Duodenal mucosa (tissue), 2 donors: ENCODE data around the gene MGLL.

Experiments used
- H3K27ac ChIP-seq: one replicate; pipeline ENCODE4 v1.7.0; 2013; ENCODE audit warnings: low read depth, low read length
- H3K27me3 ChIP-seq, 2 donors: one replicate each; pipeline ENCODE4 v1.7.0; 2013; ENCODE audit warnings: low read length in 2 of 2, control low read depth in 1 of 2; ENCODE audit not compliant: insufficient read depth in 2 of 2, control insufficient read depth in 1 of 2
- H3K36me3 ChIP-seq, 2 donors: one replicate each; pipeline ENCODE4 v1.7.0; 2013; ENCODE audit warnings: low read length in 2 of 2, control low read depth in 1 of 2; ENCODE audit not compliant: insufficient read depth in 2 of 2, control insufficient read depth in 1 of 2
- H3K4me1 ChIP-seq, 2 donors: one replicate each; pipeline ENCODE4 v1.7.0; 2013; ENCODE audit warnings: low read length in 2 of 2, control low read depth in 1 of 2; ENCODE audit not compliant: insufficient read depth in 2 of 2, control insufficient read depth in 1 of 2
- H3K4me3 ChIP-seq, 2 donors: one replicate each; pipeline ENCODE4 v1.7.0; 2013; ENCODE audit warnings: low read length in 2 of 2, low read depth in 1 of 2
- H3K9ac ChIP-seq, 2 donors: one replicate each; pipeline ENCODE4 v1.7.0; 2013; ENCODE audit warnings: low read length in 2 of 2, low read depth in 1 of 2
- H3K9me3 ChIP-seq, 2 donors: one replicate each; pipeline ENCODE4 v1.7.0; 2013; ENCODE audit warnings: low read length in 2 of 2, control low read depth in 1 of 2; ENCODE audit not compliant: control insufficient read depth in 1 of 2

The MGLL gene

GRCh38 chr3:127856801-127857200 is 34.5 kb upstream of the MGLL start:
- no peaks in the 10 kb centered on the region for H3K36me3 ChIP-seq
- no peaks in the 10 kb centered on the region for H3K27me3 ChIP-seq
- no peak overlapping the region for H3K4me3 ChIP-seq
- no peaks in the 10 kb centered on the region for H3K9me3 ChIP-seq
- H3K4me1 ChIP-seq = no peaks in the 10 kb centered on the region
- H3K27ac ChIP-seq = no peak overlapping the region
- H3K9ac ChIP-seq = no peak overlapping the region

- Histone ChIP-seq H3K4me3 (no peak overlapping the region), H3K27ac (no peak overlapping the region), H3K9me3 (no peaks in the 10 kb centered on the region), H3K9ac (no peak overlapping the region), H3K27me3 (no peaks in the 10 kb centered on the region), H3K4me1 (no peaks in the 10 kb centered on the region), H3K36me3 (no peaks in the 10 kb centered on the region)
These were observed 32.9 kb upstream of the MGLL start for GRCh38 chr3:127855246-127855645.

GRCh38 chr3:127853681-127854080 is 31.4 kb upstream of the MGLL start:
- no peaks in the 10 kb centered on the region for H3K9me3 ChIP-seq
- no peak overlapping the region for H3K27ac ChIP-seq
- no peaks in the 10 kb centered on the region for H3K4me1 ChIP-seq
- no peaks in the 10 kb centered on the region for H3K27me3 ChIP-seq
- no peak overlapping the region for H3K4me3 ChIP-seq
- H3K9ac ChIP-seq = no peak overlapping the region
- no peaks in the 10 kb centered on the region for H3K36me3 ChIP-seq

- no peaks in the 10 kb centered on the region for H3K27me3 ChIP-seq
- no peak overlapping the region for H3K27ac ChIP-seq
- no peaks in the 10 kb centered on the region for H3K36me3 ChIP-seq
- H3K9me3 ChIP-seq = no peaks in the 10 kb centered on the region
- no peaks in the 10 kb centered on the region for H3K4me1 ChIP-seq
- H3K9ac ChIP-seq = no peak overlapping the region
- no peak overlapping the region for H3K4me3 ChIP-seq
These were observed 29.6 kb upstream of the MGLL start for GRCh38 chr3:127851899-127852298.

- Histone ChIP-seq H3K4me1 (no peaks in the 10 kb centered on the region), H3K9me3 (no peaks in the 10 kb centered on the region), H3K36me3 (no peaks in the 10 kb centered on the region), H3K9ac (no peak overlapping the region), H3K4me3 (no peak overlapping the region), H3K27ac (no peak overlapping the region), H3K27me3 (no peaks in the 10 kb centered on the region)
These were observed 27.1 kb upstream of the MGLL start for GRCh38 chr3:127849368-127849767.

GRCh38 chr3:127848131-127849129 is 26.1 kb upstream of the MGLL start:
- no peaks in the 10 kb centered on the region for H3K27me3 ChIP-seq
- no peaks in the 10 kb centered on the region for H3K36me3 ChIP-seq
- H3K9ac ChIP-seq = no peak overlapping the region
- H3K9me3 ChIP-seq = no peaks in the 10 kb centered on the region
- H3K4me1 ChIP-seq = no peaks in the 10 kb centered on the region
- no peak overlapping the region for H3K27ac ChIP-seq
- no peak overlapping the region for H3K4me3 ChIP-seq

- no peak overlapping the region for H3K27ac ChIP-seq
- no peak overlapping the region for H3K4me3 ChIP-seq
These were observed 25.0 kb upstream of the MGLL start for GRCh38 chr3:127847236-127847720.

GRCh38 chr3:127846576-127846975 is 24.3 kb upstream of the MGLL start:
- H3K27me3 ChIP-seq = no peaks in the 10 kb centered on the region
- no peaks in the 10 kb centered on the region for H3K9me3 ChIP-seq
- no peak overlapping the region for H3K4me3 ChIP-seq
- H3K4me1 ChIP-seq = no peaks in the 10 kb centered on the region
- no peak overlapping the region for H3K9ac ChIP-seq
- H3K36me3 ChIP-seq = no peaks in the 10 kb centered on the region
- no peak overlapping the region for H3K27ac ChIP-seq

More at GRCh38 chr3:127847236-127847720, 25.0 kb upstream of the MGLL start:
- Histone ChIP-seq H3K4me1 (no peaks in the 10 kb centered on the region), H3K27me3 (no peaks in the 10 kb centered on the region), H3K9ac (no peak overlapping the region), H3K9me3 (no peaks in the 10 kb centered on the region), H3K36me3 (no peaks in the 10 kb centered on the region)

- Histone ChIP-seq H3K27me3 (no peaks in the 10 kb centered on the region), H3K4me1 (no peaks in the 10 kb centered on the region)
These were observed 22.1 kb upstream of the MGLL start for GRCh38 chr3:127844326-127844942.

GRCh38 chr3:127840671-127841070 is 18.4 kb upstream of the MGLL start:
- H3K9ac ChIP-seq = no peak overlapping the region
- no peak overlapping the region for H3K4me3 ChIP-seq
- no peaks in the 10 kb centered on the region for H3K36me3 ChIP-seq
- no peak overlapping the region for H3K27ac ChIP-seq
- H3K9me3 ChIP-seq = no peaks in the 10 kb centered on the region
- H3K27me3 ChIP-seq = no peaks in the 10 kb centered on the region
- no peaks in the 10 kb centered on the region for H3K4me1 ChIP-seq

More at GRCh38 chr3:127844326-127844942, 22.1 kb upstream of the MGLL start:
- Histone ChIP-seq H3K9ac (no peak overlapping the region), H3K9me3 (no peaks in the 10 kb centered on the region), H3K4me3 (no peak overlapping the region), H3K36me3 (no peaks in the 10 kb centered on the region), H3K27ac (no peak overlapping the region)
